Calu3 (cell line): ENCODE results near the gene LRRC61. TPM values are rescaled to one million over a fixed set of nuclear protein-coding genes. Genes with fewer than 3 reads are reported as not detected.

Source experiments
- BruUV-seq: library from RNA; stranded (reverse); fragments of 400-500 nt; replicated peaks from 2 replicates; lab custom pipeline; 2021; lab: Mats Ljungman, UMichigan
- CTCF ChIA-PET: fragments of 300-600 bp; sonication (Branson Sonifier 250); formaldehyde crosslinking; loops from one replicate; lab custom pipeline; 2022; ENCODE audit warnings: antibody characterized with exemption; lab: Charles Lee
- DNase-seq: peaks from one replicate; pipeline ENCODE4 v3.0.0; 2022
- H3K27ac Mint-ChIP-seq: one replicate; pipeline ENCODE4 v1.8.0; 2022; ENCODE audit warnings: mixed read lengths; ENCODE audit not compliant: unreplicated experiment
- H3K27me3 Mint-ChIP-seq: one replicate; pipeline ENCODE4 v1.8.0; 2022; ENCODE audit warnings: mixed read lengths; ENCODE audit not compliant: unreplicated experiment
- H3K36me3 Mint-ChIP-seq: one replicate; pipeline ENCODE4 v1.8.0; 2022; ENCODE audit warnings: mild to moderate bottlenecking, moderate library complexity, mixed read lengths; ENCODE audit not compliant: insufficient read depth, unreplicated experiment
- H3K4me1 Mint-ChIP-seq: one replicate; pipeline ENCODE4 v1.8.0; 2022; ENCODE audit warnings: mild to moderate bottlenecking, low read depth, mixed read lengths; ENCODE audit not compliant: unreplicated experiment
- H3K4me3 Mint-ChIP-seq: one replicate; pipeline ENCODE4 v1.8.0; 2022; ENCODE audit warnings: mild to moderate bottlenecking, low read depth, moderate library complexity, mixed read lengths; ENCODE audit not compliant: unreplicated experiment
- H3K9me3 Mint-ChIP-seq: one replicate; pipeline ENCODE4 v1.8.0; 2022; ENCODE audit warnings: low read depth, mixed read lengths; ENCODE audit not compliant: unreplicated experiment
- CTCF ChIP-seq: fragments of 200-600 bp; IDR thresholded peaks from one replicate; pipeline ENCODE4 v1.8.0; 2022; ENCODE audit warnings: antibody characterized with exemption; ENCODE audit not compliant: unreplicated experiment
- intact Hi-C: fragments of 100-400 bp; cut with micrococcal nuclease; formaldehyde crosslinking; loops from one replicate; pipeline ENCODE4 v1.10.0; 2022; ENCODE audit not compliant: unreplicated experiment
- total RNA-seq: library from RNA; stranded (reverse); gene quantifications from 2 replicates; pipeline ENCODE4 v1.2.3, GENCODE V29; 2022

LRRC61 gene
- total RNA-seq, 1 experiment from 2014 or later, result 14.6 TPM

- no peak for TF ChIP-seq CTCF
- peaks cover 58% of the 10 kb centered on the region for H3K36me3 Mint-ChIP-seq
- no peak overlapping the region for H3K4me3 Mint-ChIP-seq
- no peaks in the 10 kb centered on the region for H3K9me3 Mint-ChIP-seq
- intact Hi-C loops, result no loop called here
- CTCF ChIA-PET, result no interaction called here
- no peaks in the 10 kb centered on the region for H3K27me3 Mint-ChIP-seq
- no TSS peak for BruUV-seq
- peak overlapping the region; percentile 98 for H3K27ac Mint-ChIP-seq
- H3K4me1 Mint-ChIP-seq, result peaks cover 37% of the 10 kb centered on the region
- DNase-seq, result no peak
These were observed 2.7 kb downstream of the LRRC61 start for GRCh38 chr7:150325901-150326300.

- BruUV-seq, result no TSS peak
- no peak overlapping the region for H3K27ac Mint-ChIP-seq
- no peak for DNase-seq
- no peaks in the 10 kb centered on the region for H3K27me3 Mint-ChIP-seq
- CTCF ChIA-PET, result no interaction called here
- H3K36me3 Mint-ChIP-seq, result peaks cover 52% of the 10 kb centered on the region
- H3K4me3 Mint-ChIP-seq, result no peak overlapping the region
- intact Hi-C loops, result no loop called here
- H3K4me1 Mint-ChIP-seq, result peaks cover 30% of the 10 kb centered on the region
- H3K9me3 Mint-ChIP-seq, result no peaks in the 10 kb centered on the region
- TF ChIP-seq CTCF, result no peak
These were observed 3.6 kb downstream of the LRRC61 start for GRCh38 chr7:150326657-150327268.

- H3K4me1 Mint-ChIP-seq, result peaks cover 25% of the 10 kb centered on the region
These were observed 4.2 kb downstream of the LRRC61 start for GRCh38 chr7:150327308-150327707.

GRCh38 chr7:150329331-150330120, 6.4 kb downstream of the LRRC61 start:
- Mint-ChIP-seq H3K27me3 (no peaks in the 10 kb centered on the region), H3K9me3 (no peaks in the 10 kb centered on the region), H3K4me3 (no peak overlapping the region), H3K36me3 (peaks cover 27% of the 10 kb centered on the region), H3K27ac (no peak overlapping the region), H3K4me1 (peaks cover 10% of the 10 kb centered on the region)
- intact Hi-C loops, result no loop called here
- no peak for TF ChIP-seq CTCF
- CTCF ChIA-PET, result no interaction called here
- BruUV-seq, result no TSS peak
- no peak for DNase-seq

More at GRCh38 chr7:150327308-150327707, 4.2 kb downstream of the LRRC61 start:
- TF ChIP-seq CTCF, result no peak
- CTCF ChIA-PET, result no interaction called here
- Mint-ChIP-seq H3K4me3 (no peak overlapping the region), H3K27me3 (no peaks in the 10 kb centered on the region), H3K27ac (no peak overlapping the region), H3K36me3 (peaks cover 46% of the 10 kb centered on the region), H3K9me3 (no peaks in the 10 kb centered on the region)
- BruUV-seq, result no TSS peak
- intact Hi-C loops, result no loop called here
- DNase-seq, result no peak
